ENCODE results near the gene NANOS2.
"Not testable (repeated sequence)": the region's sequence is repeated elsewhere in the genome, so short reads cannot be mapped to it uniquely, and the experiment has no call there.

Gene NANOS2

DNA sequence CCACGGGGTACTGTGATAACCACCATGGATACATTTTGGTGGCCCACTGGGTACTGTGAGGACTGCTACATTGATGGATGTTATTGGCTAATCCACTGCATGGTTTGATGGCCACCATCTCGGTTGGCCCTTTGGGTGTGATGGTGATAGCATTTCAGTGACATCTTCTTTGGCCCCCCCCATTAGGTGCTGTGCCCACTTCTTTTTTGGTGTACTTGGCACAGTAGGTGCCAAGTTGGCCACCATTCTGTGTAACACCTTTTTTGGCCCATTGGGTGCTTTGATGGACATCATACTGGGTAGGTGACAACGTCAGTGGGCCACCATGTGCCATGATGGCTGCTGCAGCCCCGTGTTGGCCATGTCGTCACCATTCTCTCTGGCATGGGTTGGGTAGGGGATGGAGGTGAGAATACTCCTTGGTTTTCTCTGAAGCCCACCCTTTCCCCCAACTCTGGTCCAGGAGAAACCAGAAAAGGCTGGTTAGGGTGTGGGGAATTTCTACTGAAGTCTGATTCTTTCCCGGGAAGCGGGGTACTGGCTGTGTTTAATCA is 41.3 kb downstream of the NANOS2 start:
- no peak for FAIRE-seq

DNA sequence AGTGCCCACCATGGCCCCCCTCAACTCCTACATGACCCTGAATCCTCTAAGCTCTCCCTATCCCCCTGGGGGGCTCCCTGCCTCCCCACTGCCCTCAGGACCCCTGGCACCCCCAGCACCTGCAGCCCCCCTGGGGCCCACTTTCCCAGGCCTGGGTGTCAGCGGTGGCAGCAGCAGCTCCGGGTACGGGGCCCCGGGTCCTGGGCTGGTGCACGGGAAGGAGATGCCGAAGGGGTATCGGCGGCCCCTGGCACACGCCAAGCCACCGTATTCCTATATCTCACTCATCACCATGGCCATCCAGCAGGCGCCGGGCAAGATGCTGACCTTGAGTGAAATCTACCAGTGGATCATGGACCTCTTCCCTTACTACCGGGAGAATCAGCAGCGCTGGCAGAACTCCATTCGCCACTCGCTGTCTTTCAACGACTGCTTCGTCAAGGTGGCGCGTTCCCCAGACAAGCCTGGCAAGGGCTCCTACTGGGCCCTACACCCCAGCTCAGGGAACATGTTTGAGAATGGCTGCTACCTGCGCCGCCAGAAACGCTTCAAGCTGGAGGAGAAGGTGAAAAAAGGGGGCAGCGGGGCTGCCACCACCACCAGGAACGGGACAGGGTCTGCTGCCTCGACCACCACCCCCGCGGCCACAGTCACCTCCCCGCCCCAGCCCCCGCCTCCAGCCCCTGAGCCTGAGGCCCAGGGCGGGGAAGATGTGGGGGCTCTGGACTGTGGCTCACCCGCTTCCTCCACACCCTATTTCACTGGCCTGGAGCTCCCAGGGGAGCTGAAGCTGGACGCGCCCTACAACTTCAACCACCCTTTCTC is 42.3 kb downstream of the NANOS2 start:
- FAIRE-seq = no peak

DNA sequence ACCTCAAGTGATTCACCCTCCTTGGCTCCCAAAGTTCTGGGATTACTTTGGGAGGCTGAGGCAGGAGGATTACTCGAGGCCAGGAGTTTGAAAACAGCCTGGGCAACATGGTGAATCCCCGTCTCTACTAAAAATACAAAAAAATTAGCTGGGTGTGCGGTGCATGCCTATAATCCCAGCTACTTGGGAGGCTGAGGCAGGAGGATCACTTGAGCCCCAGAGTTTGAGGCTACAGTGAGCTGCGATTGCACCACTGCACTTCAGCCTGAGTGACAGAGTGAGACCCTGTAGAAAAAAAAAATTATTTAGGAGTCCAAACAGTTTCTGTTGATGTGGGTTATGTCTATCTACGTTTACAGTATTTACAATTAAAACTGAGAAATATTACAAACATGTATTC is 43.8 kb downstream of the NANOS2 start:
- FAIRE-seq = no peak

DNA sequence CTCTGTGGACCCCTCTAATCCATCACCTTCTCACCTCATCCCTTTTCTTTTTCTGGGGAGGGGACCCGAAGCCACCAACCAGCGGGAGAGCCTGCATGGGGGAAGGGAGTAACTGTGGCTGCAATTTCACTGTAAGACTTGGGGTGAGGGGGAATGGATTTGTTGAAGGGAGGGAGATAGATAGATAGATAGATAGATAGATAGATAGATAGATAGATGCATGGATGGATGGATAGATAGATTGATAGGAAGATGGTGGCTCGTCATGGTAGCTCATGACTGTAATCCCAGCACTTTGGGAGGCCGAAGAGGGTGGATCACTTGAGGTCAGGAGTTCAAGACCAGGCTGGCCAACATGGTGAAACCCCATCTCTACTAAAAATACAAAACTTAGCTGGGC is 47.3 kb downstream of the NANOS2 start:
- not testable (repeated sequence) for FAIRE-seq

DNA sequence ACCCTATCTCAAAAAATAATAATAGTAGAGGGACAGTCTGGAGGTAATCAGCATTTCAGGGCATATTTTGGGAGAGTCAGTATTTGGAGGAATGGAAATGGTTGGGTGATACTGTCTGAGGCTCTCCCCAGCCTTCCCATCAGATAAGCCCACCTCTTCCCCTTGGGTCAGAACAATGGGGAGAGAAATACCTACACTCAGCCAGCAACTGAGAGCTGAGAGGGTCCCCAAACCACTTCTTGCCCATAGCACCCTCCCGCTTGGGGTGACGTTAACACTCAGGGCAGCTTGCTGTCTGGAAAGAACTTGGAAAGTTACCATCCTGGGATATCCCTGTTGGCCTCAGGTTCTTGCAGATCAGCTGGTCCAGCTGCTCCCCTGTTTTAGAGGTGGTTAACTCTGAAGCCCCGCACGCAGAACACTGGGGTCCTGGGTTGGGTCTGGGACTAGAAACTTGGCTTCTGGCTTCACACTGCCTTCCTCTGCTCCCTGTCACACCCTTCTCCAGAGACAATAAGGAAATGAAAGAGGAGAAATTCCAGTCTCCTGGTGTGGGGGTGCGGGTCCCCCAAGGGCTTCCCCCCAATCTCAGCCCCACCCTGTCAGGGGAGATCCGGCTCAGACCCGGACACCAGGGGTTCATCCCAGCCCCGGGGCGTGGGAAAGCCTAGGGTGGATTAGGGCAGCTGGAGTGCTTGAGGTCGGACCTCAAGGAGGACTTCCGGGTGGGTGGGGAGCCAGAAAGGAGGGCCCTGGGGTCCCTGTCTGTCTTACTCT is 48.0 kb downstream of the NANOS2 start:
- no peak for FAIRE-seq

DNA sequence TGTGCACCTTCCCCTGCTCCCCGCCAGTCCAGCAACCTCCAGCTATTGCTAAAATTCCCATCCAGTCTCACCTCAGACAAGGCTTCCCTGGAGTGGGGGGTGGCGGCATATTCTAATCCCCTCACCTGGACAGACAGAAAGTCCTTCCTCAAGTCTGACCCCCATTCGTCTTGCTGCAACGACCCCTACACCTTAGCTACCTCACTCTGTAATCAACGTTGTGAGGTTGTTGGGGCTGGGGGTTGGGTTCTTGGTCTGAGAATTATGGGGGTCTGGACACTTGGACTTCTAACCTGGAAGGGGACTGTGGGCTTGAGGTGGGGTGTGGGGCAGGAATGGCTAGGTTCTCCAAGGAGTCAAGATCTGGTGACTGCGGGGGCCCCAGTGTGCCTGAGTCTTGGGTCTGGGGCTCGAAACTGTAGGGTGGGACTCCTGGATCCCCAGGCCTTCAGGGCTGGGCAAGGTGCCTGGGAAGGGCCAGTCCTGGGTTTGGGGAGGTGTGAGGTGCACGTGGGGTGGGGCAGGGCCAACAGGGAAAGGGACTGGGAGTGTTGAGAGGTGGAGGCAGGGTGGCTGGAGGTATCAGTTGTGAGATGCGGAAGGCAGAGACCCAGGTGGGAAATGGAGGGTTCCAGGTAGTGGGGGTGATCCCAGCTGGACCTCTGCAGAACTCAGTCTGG is 49.2 kb downstream of the NANOS2 start:
- FAIRE-seq = no peak

DNA sequence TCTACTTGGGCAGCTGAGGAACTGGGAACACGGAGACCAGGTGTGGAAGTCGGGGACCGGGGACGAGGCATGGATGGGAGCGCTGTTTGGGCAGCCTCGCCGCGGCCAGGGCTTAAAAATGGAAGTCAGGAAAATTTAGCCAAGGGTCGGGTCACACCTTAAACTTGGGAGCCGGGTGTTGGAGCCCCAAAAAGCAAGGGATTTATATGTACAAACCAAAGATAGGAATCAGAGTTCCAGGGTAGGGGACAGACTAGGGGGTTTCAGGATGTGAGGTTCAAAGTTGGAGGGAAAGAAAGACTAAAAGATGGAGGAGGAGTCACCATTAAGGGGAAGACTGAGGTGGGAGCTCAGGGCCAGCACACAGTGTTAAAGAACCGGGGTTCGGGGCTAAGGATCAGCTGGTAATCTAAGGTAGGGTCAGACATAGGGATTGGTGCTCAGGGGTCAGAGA is 49.9 kb downstream of the NANOS2 start:
- FAIRE-seq = no peak

DNA sequence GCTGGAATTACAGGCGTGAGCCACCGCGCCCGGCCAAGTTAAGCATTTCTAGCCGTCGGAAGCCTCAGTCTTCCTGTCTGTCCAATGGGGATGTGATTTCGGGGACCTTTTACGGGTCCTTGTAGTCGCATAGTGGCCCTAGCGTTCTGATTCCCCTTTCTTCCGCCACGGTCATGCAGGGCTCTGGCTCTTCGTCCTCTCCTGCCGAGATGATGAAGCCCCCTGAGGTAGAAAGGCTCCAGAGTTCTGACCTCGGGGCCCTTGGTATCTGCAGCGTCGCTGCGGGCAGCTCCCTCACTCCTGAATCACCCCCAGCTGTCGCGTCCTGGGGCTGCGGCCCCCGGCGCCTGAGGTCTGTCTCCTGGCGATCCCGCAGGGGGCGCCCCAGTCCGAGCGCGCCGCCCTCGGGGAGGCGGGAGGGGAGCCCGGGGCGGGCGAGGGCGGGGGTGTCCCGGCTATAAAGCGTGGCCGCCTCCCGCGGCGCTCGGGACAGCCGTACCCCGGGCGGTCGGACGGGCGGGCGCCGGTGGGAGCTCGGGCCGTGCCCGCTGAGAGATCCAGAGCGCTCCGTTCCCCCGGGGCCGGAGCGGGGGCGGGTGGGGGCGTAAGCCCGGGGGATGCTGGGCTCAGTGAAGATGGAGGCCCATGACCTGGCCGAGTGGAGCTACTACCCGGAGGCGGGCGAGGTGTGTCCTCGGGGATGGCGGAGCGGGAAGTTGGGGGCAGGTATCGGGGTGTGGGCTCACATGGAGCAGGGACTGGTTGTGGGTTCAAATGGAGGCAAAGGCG is 50.5 kb downstream of the NANOS2 start, which contains the start of gene FOXA3:
Gene FOXA3 (plus strand): TSS at position 487 of the 789 bp plus-strand sequence. CDS start 131 bp downstream, at position 618.
- FAIRE-seq = no peak

DNA sequence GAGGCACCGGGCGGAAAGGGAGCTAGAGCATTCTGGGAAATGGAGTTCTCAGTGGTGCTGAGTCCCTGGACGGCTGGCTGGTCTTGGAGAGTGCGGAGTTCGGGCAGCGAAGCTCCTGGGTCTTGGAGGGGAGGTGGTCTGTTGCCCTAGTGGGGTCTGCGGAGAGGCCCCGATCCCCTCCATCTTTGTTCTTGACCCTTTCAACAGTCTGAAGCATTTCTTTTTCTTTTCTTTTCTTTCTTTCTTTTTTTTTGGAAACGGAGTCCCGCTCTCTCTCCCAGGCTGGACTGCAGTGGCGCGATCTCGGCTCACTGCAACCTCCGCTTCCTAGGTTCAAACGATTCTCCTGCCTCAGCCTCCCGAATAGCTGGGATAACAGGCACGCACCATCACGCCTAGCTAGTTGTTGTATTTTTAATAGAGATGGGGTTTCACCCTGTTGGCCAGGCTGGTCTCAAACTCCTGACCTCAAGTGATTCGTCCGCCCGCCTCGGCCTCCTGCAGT is 51.2 kb downstream of the NANOS2 start:
- FAIRE-seq = no peak

Measured in endometrium (tissue), 2 donors.